D721Med (cell line): ENCODE measurements around the gene CTNND1.

Experiments used
- DNase-seq: peaks from one replicate; pipeline ENCODE4 v3.0.0; 2011; ENCODE audit warnings: low spot score; ENCODE audit not compliant: insufficient read length
- FAIRE-seq: peaks from 2 replicates; lab custom pipeline; 2011; peaks lifted over from hg19 to GRCh38; lab: Jason Lieb, UNC
- CTCF ChIP-seq: IDR thresholded peaks from 2 replicates; pipeline ENCODE4 v1.5.1; 2012; ENCODE audit warnings: mild to moderate bottlenecking, control low read depth; ENCODE audit not compliant: insufficient read depth; ENCODE audit errors: missing control alignments

Gene CTNND1

GRCh38 chr11:57792870-57793269 lies 31.3 kb downstream of the CTNND1 start:
- DNase-seq = no peak
- TF ChIP-seq CTCF = no peak

GRCh38 chr11:57793351-57794115 lies 31.9 kb downstream of the CTNND1 start:
- no peak for FAIRE-seq
- TF ChIP-seq CTCF = no peak
- no peak for DNase-seq

More at GRCh38 chr11:57792870-57793269, 31.3 kb downstream of the CTNND1 start:
- no peak for FAIRE-seq

- DNase-seq = no peak
- no peak for FAIRE-seq
- no peak for TF ChIP-seq CTCF
These were observed 37.4 kb downstream of the CTNND1 start for GRCh38 chr11:57798905-57799559.

GRCh38 chr11:57800444-57801182 lies 39.0 kb downstream of the CTNND1 start:
- TF ChIP-seq CTCF = peak; percentile 89
- FAIRE-seq (peak; percentile 51), DNase-seq (peak; percentile 67)

GRCh38 chr11:57801183-57801485 lies 39.5 kb downstream of the CTNND1 start:
- TF ChIP-seq CTCF = no peak
- FAIRE-seq (no peak), DNase-seq (no peak)

GRCh38 chr11:57802411-57802810 lies 40.8 kb downstream of the CTNND1 start:
- no peak for TF ChIP-seq CTCF
- no peak for FAIRE-seq
- DNase-seq = no peak

GRCh38 chr11:57804466-57804865 lies 42.9 kb downstream of the CTNND1 start:
- no peak for TF ChIP-seq CTCF
- FAIRE-seq (no peak), DNase-seq (no peak)
